ENCODE measurements around the gene PGAM2. TPM values are rescaled to one million over a fixed set of nuclear protein-coding genes. Genes with fewer than 3 reads are reported as not detected.

PGAM2 gene
- total and polyA plus RNA-seq, 2 of the 4 experiments (the other 2 are of a cell fraction): not detected

DNA sequence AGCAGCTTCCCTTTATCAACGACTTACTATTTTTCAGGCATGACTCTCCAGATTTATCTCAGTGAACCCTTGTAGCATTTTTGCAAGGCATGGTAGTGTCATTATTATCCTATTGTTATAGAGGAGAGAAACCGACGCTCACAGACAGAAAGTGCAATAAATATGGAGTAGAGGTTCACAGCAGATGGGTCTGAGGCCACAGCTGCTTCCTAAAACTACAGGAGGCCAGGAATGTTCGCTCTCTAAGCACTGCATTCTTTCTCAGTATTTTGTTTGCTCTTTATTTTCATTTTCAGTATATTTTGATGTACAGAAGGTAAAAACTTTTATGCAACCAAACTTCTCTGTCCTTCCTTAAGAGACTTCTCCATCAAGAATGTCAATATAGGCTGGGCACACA is 34.3 kb upstream of the PGAM2 start (continued):
- TF ChIP-seq MAZ (IDR thresholded peaks at IDR 0.05; ENCODE audit: borderline replicate concordance, low read depth, low read length) (no peak), CHD1 (IDR thresholded peaks at IDR 0.05; ENCODE audit: low read depth, low read length) (no peak), RCOR1 (IDR thresholded peaks at IDR 0.05; ENCODE audit: insufficient replicate concordance, low read length) (no peak), FOS (IDR thresholded peaks at IDR 0.05; ENCODE audit: low read depth, low read length) (no peak)

- Histone ChIP-seq H3K4me3 (ENCODE audit: insufficient read depth, low read depth, low read length) (no peak overlapping the region), H3K9me3 (ENCODE audit: control insufficient read depth, insufficient read depth, low read length) (no peaks in the 10 kb centered on the region), H3K36me3 (ENCODE audit: control insufficient read depth, insufficient read depth, low read length) (no peaks in the 10 kb centered on the region), H3K23ac (ENCODE audit: low read depth, low read length) (no peak overlapping the region), H3K4me1 (ENCODE audit: control insufficient read depth, insufficient read depth, low read length) (peaks cover 24% of the 10 kb centered on the region), H3K56ac (ENCODE audit: extremely low read depth, insufficient read depth, low read length) (no peak overlapping the region), H2BK5ac (ENCODE audit: low read depth, low read length, poor library complexity, severe bottlenecking) (no peak overlapping the region), H2BK20ac (ENCODE audit: low read depth, low read length) (no peak overlapping the region), H4K20me1 (ENCODE audit: insufficient read depth, low read length) (no peaks in the 10 kb centered on the region), H2AK9ac (replicated peaks; ENCODE audit: low read depth, low read length, poor library complexity) (no peak overlapping the region), H3K18ac (ENCODE audit: low read depth, low read length) (no peak overlapping the region), H2AK5ac (ENCODE audit: low read depth, low read length) (no peak overlapping the region), H3K27me3 (ENCODE audit: control insufficient read depth, insufficient read depth, low read length) (no peaks in the 10 kb centered on the region), H2BK15ac (ENCODE audit: low read depth, low read length) (no peak overlapping the region), H4K5ac (ENCODE audit: low read depth, low read length) (no peak overlapping the region), H2BK120ac (ENCODE audit: low read depth, low read length) (no peak overlapping the region), H3K4me2 (ENCODE audit: low read depth, low read length) (no peak overlapping the region), H2AFZ (replicated peaks; ENCODE audit: low read length, poor library complexity) (no peak overlapping the region), H3K9me1 (ENCODE audit: insufficient read depth, low read length) (peaks cover 22% of the 10 kb centered on the region), H4K91ac (ENCODE audit: insufficient read depth, low read depth, low read length) (no peak overlapping the region; the same call in 1 of the 2 replicates), H3K79me1 (ENCODE audit: low read depth in 1 of 2, low read length in 2 of 2) (no peaks in the 10 kb centered on the region), H4K8ac (ENCODE audit: low read depth in 2 of 2, low read length in 2 of 2) (no peak overlapping the region), H3K27ac (ENCODE audit: insufficient read depth, low read length) (no peak overlapping the region), H3K14ac (replicated peaks; ENCODE audit: low read depth, low read length) (no peak overlapping the region), H3K4ac (ENCODE audit: low read depth, low read length) (no peak overlapping the region), H3K9ac (ENCODE audit: low read depth, low read length) (no peak overlapping the region)
- dilution Hi-C loops (cut with HindIII; ENCODE audit: low sequenced_read_pairs, unreplicated experiment): no loop called here
- BruUV-seq (replicated peaks): no TSS peak
- ATAC-seq (ENCODE audit: low read depth) (no peak), DNase-seq (no peak)
- in situ Hi-C loops (cut with MboI; ENCODE audit: low sequenced_read_pairs): no loop called here
- ChIA-PET POLR2A (ENCODE audit: unreplicated experiment) (no interaction called here), CTCF (interaction anchor here (0.6 kb wide), 1 partner anchor 10 kb away, joined by 3 read pairs; no protein-coding TSS in a partner anchor)
- WGBS, 2 experiments (ENCODE audit: extremely low coverage in 2 of 2, insufficient read length in 1 of 2): no CpG with 5 or more reads among the region's 6 CpGs
- intact Hi-C loops (cut with micrococcal nuclease): no loop called here
- peak; percentile 52; the same call in 1 of the 2 replicates for TF ChIP-seq CEBPB (IDR thresholded peaks at IDR 0.05; ENCODE audit: low read depth, low read length)
- TF ChIP-seq, protein P1, sequence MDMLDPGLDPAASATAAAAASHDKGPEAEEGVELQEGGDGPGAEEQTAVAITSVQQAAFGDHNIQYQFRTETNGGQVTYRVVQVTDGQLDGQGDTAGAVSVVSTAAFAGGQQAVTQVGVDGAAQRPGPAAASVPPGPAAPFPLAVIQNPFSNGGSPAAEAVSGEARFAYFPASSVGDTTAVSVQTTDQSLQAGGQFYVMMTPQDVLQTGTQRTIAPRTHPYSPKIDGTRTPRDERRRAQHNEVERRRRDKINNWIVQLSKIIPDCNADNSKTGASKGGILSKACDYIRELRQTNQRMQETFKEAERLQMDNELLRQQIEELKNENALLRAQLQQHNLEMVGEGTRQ (IDR thresholded peaks at IDR 0.05; ENCODE audit: low read depth, low read length): no peak
These were observed 33.0 kb upstream of the PGAM2 start for GRCh38 chr7:44098092-44099068.
